Measurements from ENCODE around the gene RABEP1.

Gene RABEP1

DNA sequence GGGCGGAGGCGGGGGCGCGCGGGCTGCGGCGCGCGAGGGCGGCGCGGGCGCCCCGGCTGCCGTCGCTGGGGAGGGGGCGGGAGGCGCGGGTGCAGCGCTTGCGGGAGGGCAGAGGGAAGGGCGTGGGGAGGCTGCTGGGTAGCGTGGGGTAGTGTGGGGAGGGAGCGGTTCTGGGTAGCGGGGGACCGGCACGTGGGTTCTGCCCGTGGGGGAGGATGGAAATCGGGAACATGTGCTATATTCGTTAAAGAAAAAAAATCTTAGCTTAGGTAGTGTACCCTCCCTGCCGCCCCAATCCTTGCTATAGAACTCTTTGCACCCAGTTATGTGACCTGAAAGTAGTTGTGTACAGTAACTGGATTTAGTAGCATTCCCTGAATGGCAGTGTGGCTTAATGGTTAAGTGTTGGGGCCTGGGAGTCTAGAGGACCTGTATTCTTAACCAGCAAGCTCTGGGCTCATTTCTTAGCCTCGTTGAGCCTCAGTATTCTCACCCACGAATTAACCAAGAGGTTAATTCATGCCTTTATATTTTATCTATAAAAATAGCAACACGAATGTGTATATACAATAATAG, 646 bp downstream of the RABEP1 start:
- TF ChIP-seq, protein P1, sequence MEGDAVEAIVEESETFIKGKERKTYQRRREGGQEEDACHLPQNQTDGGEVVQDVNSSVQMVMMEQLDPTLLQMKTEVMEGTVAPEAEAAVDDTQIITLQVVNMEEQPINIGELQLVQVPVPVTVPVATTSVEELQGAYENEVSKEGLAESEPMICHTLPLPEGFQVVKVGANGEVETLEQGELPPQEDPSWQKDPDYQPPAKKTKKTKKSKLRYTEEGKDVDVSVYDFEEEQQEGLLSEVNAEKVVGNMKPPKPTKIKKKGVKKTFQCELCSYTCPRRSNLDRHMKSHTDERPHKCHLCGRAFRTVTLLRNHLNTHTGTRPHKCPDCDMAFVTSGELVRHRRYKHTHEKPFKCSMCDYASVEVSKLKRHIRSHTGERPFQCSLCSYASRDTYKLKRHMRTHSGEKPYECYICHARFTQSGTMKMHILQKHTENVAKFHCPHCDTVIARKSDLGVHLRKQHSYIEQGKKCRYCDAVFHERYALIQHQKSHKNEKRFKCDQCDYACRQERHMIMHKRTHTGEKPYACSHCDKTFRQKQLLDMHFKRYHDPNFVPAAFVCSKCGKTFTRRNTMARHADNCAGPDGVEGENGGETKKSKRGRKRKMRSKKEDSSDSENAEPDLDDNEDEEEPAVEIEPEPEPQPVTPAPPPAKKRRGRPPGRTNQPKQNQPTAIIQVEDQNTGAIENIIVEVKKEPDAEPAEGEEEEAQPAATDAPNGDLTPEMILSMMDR (IDR thresholded peaks at IDR 0.05; ENCODE audit: insufficient read depth, low read depth, low read length, missing control alignments): no peak
- peak overlapping the region; percentile 97 for H3K4me3 ChIP-seq (ENCODE audit: low read depth, low read length)
- no peak for DNase-seq (ENCODE audit: low read depth)

GRCh38 chr17:5283571-5284315, 1.7 kb downstream of the RABEP1 start:
- TF ChIP-seq, protein P1 (IDR thresholded peaks at IDR 0.05; ENCODE audit: insufficient read depth, low read depth, low read length, missing control alignments): no peak
- H3K4me3 ChIP-seq (ENCODE audit: low read depth, low read length): peak overlapping the region; percentile 97
- no peak for DNase-seq (ENCODE audit: low read depth)

DNA sequence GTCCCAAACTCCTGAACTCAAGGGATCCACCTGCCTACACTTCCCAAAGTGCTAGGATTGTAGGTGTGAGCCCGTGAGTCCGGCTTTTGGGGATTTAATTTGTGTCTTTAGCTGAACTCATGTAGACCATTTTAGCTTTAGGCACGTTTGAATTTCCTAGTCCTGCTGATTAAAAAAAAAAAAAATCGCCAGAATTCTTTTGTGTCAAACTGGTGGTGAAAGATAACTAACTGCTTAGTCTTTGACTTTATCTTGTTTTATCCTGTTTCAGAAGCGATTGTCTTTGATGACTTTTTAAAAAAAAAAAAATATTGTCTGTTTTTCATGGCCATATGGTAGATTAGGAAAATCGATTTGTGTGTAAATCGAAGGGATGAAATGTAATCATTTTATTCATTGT, 2.6 kb downstream of the RABEP1 start:
- no peak for DNase-seq (ENCODE audit: low read depth)
- H3K4me3 ChIP-seq (ENCODE audit: low read depth, low read length): peak overlapping the region; percentile 97

DNA sequence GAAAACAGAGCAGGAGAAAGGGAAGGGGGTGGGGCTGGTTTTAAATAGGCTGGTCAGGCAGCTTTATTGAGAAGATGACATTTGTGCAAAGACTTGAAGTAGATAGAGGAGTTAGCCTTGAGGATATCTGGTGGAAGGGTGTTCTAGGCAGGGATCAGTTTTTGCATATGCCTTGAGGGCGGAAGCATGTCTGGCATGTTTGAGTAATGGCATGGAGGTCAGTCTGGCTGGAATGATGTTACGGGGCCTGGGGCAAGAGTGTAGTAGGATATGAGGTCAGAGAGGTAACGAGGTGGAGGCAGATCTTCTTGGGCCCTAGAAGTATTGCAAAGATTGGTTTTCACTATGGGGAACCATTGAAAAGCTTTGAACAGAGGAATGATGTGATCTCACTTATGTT, 4.8 kb downstream of the RABEP1 start:
- TF ChIP-seq, protein P1 (IDR thresholded peaks at IDR 0.05; ENCODE audit: insufficient read depth, low read depth, low read length, missing control alignments): no peak
- H3K4me3 ChIP-seq (ENCODE audit: low read depth, low read length): no peak overlapping the region
- no peak for DNase-seq (ENCODE audit: low read depth)

More for the DNA sequence above, 2.6 kb downstream of the RABEP1 start:
- TF ChIP-seq, protein P1 (IDR thresholded peaks at IDR 0.05; ENCODE audit: insufficient read depth, low read depth, low read length, missing control alignments): no peak

- DNase-seq (ENCODE audit: low read depth): no peak
- H3K4me3 ChIP-seq (ENCODE audit: low read depth, low read length): no peak overlapping the region
- TF ChIP-seq, protein P1 (IDR thresholded peaks at IDR 0.05; ENCODE audit: insufficient read depth, low read depth, low read length, missing control alignments): no peak
Observed at GRCh38 chr17:5291683-5292350, 9.7 kb downstream of the RABEP1 start.

GRCh38 chr17:5297245-5297644, 15.2 kb downstream of the RABEP1 start:
- no peak for DNase-seq (ENCODE audit: low read depth)
- TF ChIP-seq, protein P1 (IDR thresholded peaks at IDR 0.05; ENCODE audit: insufficient read depth, low read depth, low read length, missing control alignments): no peak
- H3K4me3 ChIP-seq (ENCODE audit: low read depth, low read length): no peak overlapping the region

All from GM12865 (cell line).